HCT116 (cell line): Measurements from ENCODE around the gene CD200. TPM values are rescaled to one million over a fixed set of nuclear protein-coding genes. Genes with fewer than 3 reads are reported as not detected.

Experiments used
- ATAC-seq: fragments of 200-7000 bp; cut with Tn5 transposase; 2 replicates; pipeline ENCODE4 v1.9.1; 2020; ENCODE audit warnings: mild to moderate bottlenecking, moderate library complexity
- Bru-seq: library from RNA; stranded (reverse); fragments of 400-500 nt; gene quantifications from one replicate; lab custom pipeline; 2021; lab: Mats Ljungman, UMichigan
- BruChase-seq, 2 experiments: library from RNA; stranded (reverse); fragments of 400-500 nt; gene quantifications; one replicate each; lab custom pipeline; 2021; lab: Mats Ljungman, UMichigan
- BruUV-seq: library from RNA; stranded (reverse); fragments of 400-500 nt; replicated peaks from 2 replicates; lab custom pipeline; 2021; lab: Mats Ljungman, UMichigan
- CTCF ChIA-PET: fragments of 300-600 bp; sonication (Branson Sonifier 250); formaldehyde crosslinking; loops from one replicate; lab custom pipeline; 2021; ENCODE audit warnings: antibody characterized with exemption; lab: Charles Lee
- POLR2A ChIA-PET: fragments of 300-600, 350-600 bp; sonication (Branson Sonifier 250); formaldehyde crosslinking; loops from one replicate; lab custom pipeline; 2021; ENCODE audit warnings: antibody characterized with exemption; lab: Charles Lee
- RAD21 ChIA-PET, 2 experiments: fragments of 300-600 bp; sonication (Branson Sonifier 250); formaldehyde crosslinking; loops; one replicate each; lab custom pipeline; 2023; ENCODE audit warnings: low total read pairs in 2 of 2; ENCODE audit not compliant: uncharacterized antibody in 2 of 2, unreplicated experiment in 2 of 2, low non-redundant PET in 1 of 2; lab: Charles Lee
- DNase-seq: peaks from one replicate; pipeline ENCODE4 v3.0.0-alpha.2; 2010; ENCODE audit warnings: low read depth, low spot score
- H2AFZ ChIP-seq: fragments of 200-600 bp; shearing (Covaris generic), sonication (generic); 2 replicates; pipeline ENCODE4 v1.6.1; 2017; ENCODE audit warnings: low read depth, mixed run types, mixed read lengths, antibody characterized with exemption, low read length; ENCODE audit not compliant: poor library complexity, severe bottlenecking
- H3K27ac ChIP-seq: 2 replicates; pipeline ENCODE4 v1.5.1; 2012; ENCODE audit warnings: low read depth, low read length
- H3K27me3 ChIP-seq: fragments of 200-600 bp; sonication (generic); 2 replicates; pipeline ENCODE4 v1.6.1; 2016; ENCODE audit warnings: mixed run types, low read length, mixed read lengths; ENCODE audit not compliant: insufficient read depth
- H3K36me3 ChIP-seq, 2 experiments: fragments of 200-500 bp in 1 of 2; fragments of 200-600 bp in 1 of 2; sonication (Bioruptor generic) in 1 of 2; sonication (generic) in 1 of 2; 2 replicates each; pipeline versions ENCODE4 v1.5.1 to v1.6.1; 2014 to 2016; ENCODE audit warnings: low read length in 2 of 2, inconsistent platforms in 1 of 2, mixed read lengths in 1 of 2, mixed run types in 1 of 2; ENCODE audit not compliant: insufficient read depth in 2 of 2, control insufficient read depth in 1 of 2
- H3K4me1 ChIP-seq, 2 experiments: fragments of 200-600 bp in 1 of 2; sonication (generic) in 1 of 2; 2 replicates each; pipeline versions ENCODE4 v1.5.1 to v1.6.1; 2012 to 2017; ENCODE audit warnings: low read length in 2 of 2, inconsistent platforms in 1 of 2, mild to moderate bottlenecking in 1 of 2, mixed read lengths in 1 of 2, mixed run types in 1 of 2, moderate library complexity in 1 of 2; ENCODE audit not compliant: insufficient read depth in 2 of 2, control insufficient read depth in 1 of 2
- H3K4me2 ChIP-seq: fragments of 200-600 bp; sonication (generic); 2 replicates; pipeline ENCODE4 v1.6.1; 2017; ENCODE audit warnings: mixed run types, low read length, mixed read lengths
- H3K4me3 ChIP-seq, 2 experiments: fragments of 200-600 bp in 1 of 2; sonication (generic) in 1 of 2; replicated peaks in 1 of 2; 2 replicates each; pipeline ENCODE4 v1.5.1; 2011 to 2016; ENCODE audit warnings: low read length in 2 of 2, control low read depth in 1 of 2, low read depth in 1 of 2, mild to moderate bottlenecking in 1 of 2, mixed read lengths in 1 of 2, mixed run types in 1 of 2
- H3K79me2 ChIP-seq: fragments of 200-600 bp; sonication (generic); 2 replicates; pipeline ENCODE4 v1.6.1; 2017; ENCODE audit warnings: mild to moderate bottlenecking, mixed run types, low read length, moderate library complexity, mixed read lengths; ENCODE audit not compliant: insufficient read depth
- H3K9ac ChIP-seq: fragments of 200-600 bp; sonication (generic); 2 replicates; pipeline ENCODE4 v1.6.1; 2016; ENCODE audit warnings: low read length, mixed read lengths
- H3K9me2 ChIP-seq: fragments of 200-600 bp; sonication (generic), shearing (Covaris generic); 2 replicates; pipeline ENCODE4 v1.6.1; 2017; ENCODE audit warnings: mixed run types, mild to moderate bottlenecking, moderate library complexity; ENCODE audit not compliant: insufficient read depth
- H3K9me3 ChIP-seq, 2 experiments: fragments of 200-500 bp in 1 of 2; fragments of 200-600 bp in 1 of 2; sonication (Bioruptor generic) in 1 of 2; sonication (generic) in 1 of 2; 2 replicates each; pipeline ENCODE4 v1.6.1; 2014 to 2017; ENCODE audit warnings: low read length in 2 of 2, mixed read lengths in 2 of 2, inconsistent platforms in 1 of 2, low read depth in 1 of 2, mild to moderate bottlenecking in 1 of 2, mixed run types in 1 of 2, moderate library complexity in 1 of 2; ENCODE audit not compliant: control insufficient read depth in 1 of 2, insufficient read depth in 1 of 2
- H4K20me1 ChIP-seq: fragments of 200-600 bp; sonication (generic), shearing (Covaris generic); 2 replicates; pipeline ENCODE4 v1.6.1; 2017; ENCODE audit warnings: mixed run types, mild to moderate bottlenecking, moderate library complexity; ENCODE audit not compliant: insufficient read depth
- ELF1 ChIP-seq: IDR thresholded peaks from 2 replicates; pipeline ENCODE4 v1.6.1; 2012; ENCODE audit warnings: low read depth, borderline replicate concordance
- FOSL1 ChIP-seq: IDR thresholded peaks from 2 replicates; pipeline ENCODE4 v1.6.1; 2012; ENCODE audit warnings: low read depth
- JUND ChIP-seq: IDR thresholded peaks from 2 replicates; pipeline ENCODE4 v1.6.1; 2012
- SP1 ChIP-seq: IDR thresholded peaks from 2 replicates; pipeline ENCODE4 v1.6.1; 2012; ENCODE audit warnings: low read depth
- SRF ChIP-seq: IDR thresholded peaks from 2 replicates; pipeline ENCODE4 v1.6.1; 2012; ENCODE audit warnings: low read depth
- intact Hi-C: fragments of 100-400 bp; cut with micrococcal nuclease; formaldehyde crosslinking; loops from 2 replicates; pipeline ENCODE4 v1.10.0; 2022
- long read RNA-seq: library from polyadenylated mRNA; unstranded; transcript quantifications from one replicate; pipeline ENCODE4 v2.0.0, GENCODE V29; 2021; ENCODE audit not compliant: unreplicated experiment
- polyA plus RNA-seq: library from polyadenylated mRNA; unstranded; fragments of >200 nt; gene quantifications from 2 replicates; pipeline ENCODE4 v1.2.1, GENCODE V29; 2012; ENCODE audit warnings: missing spikeins
- total RNA-seq: library from RNA; stranded (reverse); gene quantifications from one replicate; pipeline ENCODE4 v1.2.1, GENCODE V29; 2021; ENCODE audit not compliant: unreplicated experiment
- TF ChIP-seq, protein P1 (sequence below): IDR thresholded peaks from 2 replicates; pipeline ENCODE4 v1.6.1; 2012

CD200 gene
- total RNA-seq (not detected), Bru-seq, nascent RNA (percentile 13 among the genes with signal in this experiment), BruChase-seq, experiment 1, labeled RNA remaining after a 6-hour chase (percentile 23 among the genes with signal in this experiment), BruChase-seq, experiment 2, labeled RNA remaining after a 2-hour chase (percentile 14 among the genes with signal in this experiment)
- 0.04 TPM in 1 of 2 replicates, not detected in the other for polyA plus RNA-seq
- long read RNA-seq = 0 reads

GRCh38 chr3:112333002-112333380, at the start of gene CD200:
CD200 (plus strand) TSS chr3:112333156; CDS start chr3:112333213, 57 bp downstream.
- no peaks in the 10 kb centered on the region for H3K79me2 ChIP-seq
- ChIA-PET CTCF (no interaction called here), POLR2A (no interaction called here), RAD21 (no interaction called here)
- H3K9me3 ChIP-seq = no peaks in the 10 kb centered on the region
- H3K9ac ChIP-seq = no peak within 1 kb of the TSS
- BruUV-seq = no TSS peak
- no peak within 1 kb of the TSS for H3K27ac ChIP-seq
- no peaks in the 10 kb centered on the region for H4K20me1 ChIP-seq
- no peak for TF ChIP-seq SP1
- no peak for TF ChIP-seq FOSL1
- TF ChIP-seq ELF1 = no peak
- no peak for TF ChIP-seq JUND
- no peak for TF ChIP-seq SRF
- H3K4me3 ChIP-seq = no peak within 1 kb of the TSS
- no peak for ATAC-seq
- H2AFZ ChIP-seq = no peak within 1 kb of the TSS
- H3K36me3 ChIP-seq = no peaks in the 10 kb centered on the region
- no peaks in the 10 kb centered on the region for H3K27me3 ChIP-seq
- DNase-seq = no peak
- H3K4me2 ChIP-seq = no peak within 1 kb of the TSS
- intact Hi-C loops = no loop called here
- H3K4me1 ChIP-seq = no peaks in the 10 kb centered on the region
- no peaks in the 10 kb centered on the region for H3K9me2 ChIP-seq

DNA sequence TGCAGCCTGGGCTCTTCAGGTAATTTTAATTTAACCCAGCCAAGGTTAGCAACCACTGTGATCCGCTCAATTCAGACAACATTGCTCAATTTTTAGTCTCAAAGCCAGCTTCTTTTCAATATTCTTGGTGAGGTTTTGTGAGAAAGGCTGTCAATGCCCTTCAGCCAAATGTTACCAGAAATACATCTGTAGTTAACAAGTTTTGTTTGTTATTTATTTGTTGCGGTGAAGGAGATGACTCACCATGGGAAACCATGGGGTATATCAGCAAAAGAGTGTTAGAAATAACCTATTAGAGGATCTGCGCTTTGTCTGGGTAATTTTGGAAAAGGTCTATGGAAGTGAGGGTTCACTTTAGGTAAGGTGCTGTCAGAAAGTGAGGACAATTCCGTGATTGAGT, 43.9 kb upstream of the CD200 start:
- intact Hi-C loops = no loop called here
- Histone ChIP-seq H3K9me2 (no peaks in the 10 kb centered on the region), H3K4me2 (no peak overlapping the region), H3K4me1 (peaks cover under 1 to 8% of the 10 kb centered on the region in 2 experiments), H3K36me3 (no peaks in the 10 kb centered on the region), H3K27me3 (no peaks in the 10 kb centered on the region), H3K79me2 (no peaks in the 10 kb centered on the region), H3K9me3 (no peaks in the 10 kb centered on the region), H3K4me3 (no peak overlapping the region), H3K27ac (no peak overlapping the region), H2AFZ (no peak overlapping the region), H4K20me1 (no peaks in the 10 kb centered on the region), H3K9ac (no peak overlapping the region)
- ChIA-PET CTCF (no interaction called here), POLR2A (no interaction called here), RAD21 (no interaction called here)
- no peak for DNase-seq
- BruUV-seq = no TSS peak
- no peak for ATAC-seq
- TF ChIP-seq, protein P1, sequence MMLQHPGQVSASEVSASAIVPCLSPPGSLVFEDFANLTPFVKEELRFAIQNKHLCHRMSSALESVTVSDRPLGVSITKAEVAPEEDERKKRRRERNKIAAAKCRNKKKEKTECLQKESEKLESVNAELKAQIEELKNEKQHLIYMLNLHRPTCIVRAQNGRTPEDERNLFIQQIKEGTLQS = no peak
